Measurements from ENCODE around the gene NTN1. TPM values are rescaled to one million over a fixed set of nuclear protein-coding genes. Genes with fewer than 3 reads are reported as not detected.

Gene NTN1
- 1 to 10 TPM; 2.0 to 4.9 TPM for total RNA-seq
- 10 to 100 TPM in 4 of 6 donors, 1 to 10 TPM in 2; 7.2 to 12.9 (median 10.4) TPM for polyA plus RNA-seq (ENCODE audit: insufficient read length in 6 of 6)
- long read RNA-seq, donor 1, result 0 reads
- long read RNA-seq, donor 2, full-length matches to known transcripts, result 1 of 13 reads
- long read RNA-seq, donor 2, partial matches to known transcripts, result 12 of 13 reads
- long read RNA-seq, donor 2, other reads (novel, unspliced or antisense), result 0 of 13 reads
- long read RNA-seq, donor 3, full-length matches to known transcripts, result 1 of 1 reads
- long read RNA-seq, donor 3, partial matches to known transcripts, result 0 of 1 reads
- long read RNA-seq, donor 3, other reads (novel, unspliced or antisense), result 0 of 1 reads
- long read RNA-seq, donor 4, result 0 reads
- long read RNA-seq, donor 5, full-length matches to known transcripts, result 2 of 2 reads
- long read RNA-seq, donor 5, partial matches to known transcripts, result 0 of 2 reads
- long read RNA-seq, donor 5, other reads (novel, unspliced or antisense), result 0 of 2 reads
- long read RNA-seq, donor 6, full-length matches to known transcripts, result 1 of 1 reads
- long read RNA-seq, donor 6, partial matches to known transcripts, result 0 of 1 reads
- long read RNA-seq, donor 6, other reads (novel, unspliced or antisense), result 0 of 1 reads
- long read RNA-seq, donor 7, result 0 reads
- long read RNA-seq, donor 8, result 0 reads
- long read RNA-seq, donor 9, result 0 reads
- long read RNA-seq, donor 10, partial matches to known transcripts, result 0 of 1 reads
- long read RNA-seq, donor 10, other reads (novel, unspliced or antisense), result 1 of 1 reads
- long read RNA-seq, donor 11, result 0 reads
- long read RNA-seq, donor 12, result 0 reads

- H3K9me3 ChIP-seq, result no peaks in the 10 kb centered on the region
- H3K27me3 ChIP-seq, result peaks cover 66 to 100% of the 10 kb centered on the region in 2 donors
- ATAC-seq (peak; percentile 79), DNase-seq (peak in 2 of 4 donors; percentile 68 to 85)
- H3K4me3 ChIP-seq, result peak within 1 kb of the TSS; percentile 43 to 67
- intact Hi-C loops (cut with DNase I), result no loop called here
- H3K27ac ChIP-seq, result no peak within 1 kb of the TSS
- H3K36me3 ChIP-seq, result no peaks in the 10 kb centered on the region
- TF ChIP-seq CTCF (IDR thresholded peaks at IDR 0.05), result no peak
- H3K4me1 ChIP-seq, result peaks cover 10 to 35% of the 10 kb centered on the region in 2 donors
These were observed at the start of gene NTN1 for GRCh38 chr17:9021158-9021991. NTN1 (plus strand) TSS chr17:9021510; CDS start chr17:9022374, 864 bp downstream.

- H3K36me3 ChIP-seq, result no peaks in the 10 kb centered on the region
- H3K4me1 ChIP-seq, result peaks cover 0 to 3% of the 10 kb centered on the region in 2 donors
- no peak overlapping the region for H3K27ac ChIP-seq
- ATAC-seq (no peak), DNase-seq (no peak)
- TF ChIP-seq CTCF (IDR thresholded peaks at IDR 0.05), result no peak
- no peak overlapping the region for H3K4me3 ChIP-seq
- peaks cover 0 to 2% of the 10 kb centered on the region in 2 donors for H3K9me3 ChIP-seq
- no peaks in the 10 kb centered on the region for H3K27me3 ChIP-seq
- intact Hi-C loops (cut with DNase I), result no loop called here
These were observed 46.1 kb upstream of the NTN1 start for GRCh38 chr17:8975091-8975725.

- H3K27ac ChIP-seq, result no peak overlapping the region
- DNase-seq (no peak), ATAC-seq (no peak)
- no peaks in the 10 kb centered on the region for H3K36me3 ChIP-seq
- intact Hi-C loops (cut with DNase I), result no loop called here
- H3K27me3 ChIP-seq, result no peaks in the 10 kb centered on the region
- H3K4me1 ChIP-seq, result no peaks in the 10 kb centered on the region
- TF ChIP-seq CTCF (IDR thresholded peaks at IDR 0.05), result no peak
- H3K4me3 ChIP-seq, result no peak overlapping the region
- H3K9me3 ChIP-seq, result peaks cover 0 to 1% of the 10 kb centered on the region in 2 donors
These were observed 44.7 kb upstream of the NTN1 start for GRCh38 chr17:8976638-8977037.

GRCh38 chr17:8979715-8980114, 41.6 kb upstream of the NTN1 start:
- Histone ChIP-seq H3K27me3 (no peaks in the 10 kb centered on the region), H3K4me3 (no peak overlapping the region), H3K4me1 (no peaks in the 10 kb centered on the region), H3K9me3 (no peaks in the 10 kb centered on the region), H3K36me3 (no peaks in the 10 kb centered on the region), H3K27ac (no peak overlapping the region)
- TF ChIP-seq CTCF (IDR thresholded peaks at IDR 0.05), result no peak
- ATAC-seq (no peak), DNase-seq (no peak)
- intact Hi-C loops (cut with DNase I), result no loop called here
